Endodermal cell (in vitro differentiated cells): ENCODE data around the gene RUNDC1. TPM values are rescaled to one million over a fixed set of nuclear protein-coding genes. Genes with fewer than 3 reads are reported as not detected.
A peak's percentile ranks its signal among the peaks of the same experiment; 100 is the strongest.

ENCODE experiments used
- DNase-seq: peaks from one replicate; pipeline ENCODE4 v3.0.0-alpha.2; 2017
- H3K27ac ChIP-seq: 2 replicates; pipeline ENCODE4 v1.5.1; 2013; ENCODE audit warnings: mild to moderate bottlenecking, low read depth, low read length, moderate library complexity
- H3K27me3 ChIP-seq: 2 replicates; pipeline ENCODE4 v1.6.1; 2013; ENCODE audit warnings: mild to moderate bottlenecking, low read length, moderate library complexity; ENCODE audit not compliant: insufficient read depth, control insufficient read depth, poor library complexity, severe bottlenecking
- H3K36me3 ChIP-seq: 2 replicates; pipeline ENCODE4 v1.7.0; 2013; ENCODE audit warnings: mild to moderate bottlenecking, low read length, moderate library complexity; ENCODE audit not compliant: control insufficient read depth, insufficient read depth
- H3K4me1 ChIP-seq: one replicate; pipeline ENCODE4 v1.7.0; 2013; ENCODE audit warnings: low read length; ENCODE audit not compliant: control insufficient read depth, insufficient read depth
- H3K4me3 ChIP-seq: 2 replicates; pipeline ENCODE4 v1.5.1; 2013; ENCODE audit warnings: mild to moderate bottlenecking, low read length, moderate library complexity
- H3K9ac ChIP-seq: 2 replicates; pipeline ENCODE4 v1.6.1; 2013; ENCODE audit warnings: mild to moderate bottlenecking, low read length, moderate library complexity; ENCODE audit not compliant: poor library complexity, severe bottlenecking; ENCODE audit errors: extremely low read depth
- H3K9me3 ChIP-seq: 2 replicates; pipeline ENCODE4 v1.6.1; 2013; ENCODE audit warnings: mild to moderate bottlenecking, low read length, moderate library complexity; ENCODE audit not compliant: control insufficient read depth
- H3K27ac Mint-ChIP-seq: 2 replicates; pipeline ENCODE4 v1.8.0; 2020; ENCODE audit warnings: mixed read lengths
- H3K27me3 Mint-ChIP-seq: 2 replicates; pipeline ENCODE4 v1.8.0; 2021; ENCODE audit warnings: mild to moderate bottlenecking, mixed read lengths; ENCODE audit not compliant: insufficient read depth
- H3K36me3 Mint-ChIP-seq: 2 replicates; pipeline ENCODE4 v1.8.0; 2020; ENCODE audit warnings: low read depth, mixed read lengths
- H3K4me1 Mint-ChIP-seq: 2 replicates; pipeline ENCODE4 v1.8.0; 2020; ENCODE audit warnings: mixed read lengths
- H3K4me3 Mint-ChIP-seq: 2 replicates; pipeline ENCODE4 v1.8.0; 2020; ENCODE audit warnings: mild to moderate bottlenecking, moderate library complexity, mixed read lengths
- H3K9me3 Mint-ChIP-seq: 2 replicates; pipeline ENCODE4 v1.8.0; 2020; ENCODE audit warnings: mild to moderate bottlenecking, mixed read lengths
- CTCF ChIP-seq: fragments of 200-600 bp; sonication (generic); conservative IDR thresholded peaks from 2 replicates; pipeline ENCODE4 v1.5.0; 2021; ENCODE audit warnings: antibody characterized with exemption, mild to moderate bottlenecking
- WGBS, 2 experiments: methylation state at CpG; one replicate each; pipeline versions ENCODE4 v1.1.5 to v1.1.7; 2013; ENCODE audit warnings: missing lambda C conversion rate in 2 of 2, mixed read lengths in 1 of 2; ENCODE audit not compliant: insufficient coverage in 1 of 2, insufficient read length in 1 of 2; 5-methylcytosine and 5-hydroxymethylcytosine counted together
- total RNA-seq, 2 donors: library from RNA; stranded (reverse); fragmentation: NEBNext Ultra II Directional in 1 of 2; extraction: Animal tissue kit (Norgen Biotek cat#: 25700) in 1 of 2; gene quantifications; 2 replicates in 1 of 2; 3 replicates in 1 of 2; pipeline ENCODE4 v1.2.1, GENCODE V29; 2021

RUNDC1 gene
- total RNA-seq, 2 donors from 2014 or later = 17.7 to 18.5 TPM

- DNase-seq = no peak
- no peaks in the 10 kb centered on the region for H3K9me3 Mint-ChIP-seq
- peaks cover 21% of the 10 kb centered on the region for H3K36me3 Mint-ChIP-seq
- 97 to 100% methylated on average over 1 to 5 of the region's 5 CpGs for WGBS, 2 experiments
- H3K27ac ChIP-seq = no peak overlapping the region
- H3K9ac ChIP-seq = no peak overlapping the region
- TF ChIP-seq CTCF = no peak
- no peaks in the 10 kb centered on the region for H3K36me3 ChIP-seq
- no peaks in the 10 kb centered on the region for H3K27me3 ChIP-seq
- peaks cover 4% of the 10 kb centered on the region for H3K4me1 ChIP-seq
- H3K4me1 Mint-ChIP-seq = peaks cover 25% of the 10 kb centered on the region
- H3K4me3 Mint-ChIP-seq = peak overlapping the region; percentile 70
- H3K9me3 ChIP-seq = no peaks in the 10 kb centered on the region
- no peaks in the 10 kb centered on the region for H3K27me3 Mint-ChIP-seq
- H3K27ac Mint-ChIP-seq = no peak overlapping the region
- H3K4me3 ChIP-seq = no peak overlapping the region
These were observed 46.2 kb downstream of the RUNDC1 start for GRCh38 chr17:43026595-43026994.

- Histone ChIP-seq H3K4me1 (peaks cover 5% of the 10 kb centered on the region), H3K9me3 (no peaks in the 10 kb centered on the region), H3K27ac (no peak overlapping the region), H3K36me3 (no peaks in the 10 kb centered on the region), H3K4me3 (no peak overlapping the region), H3K27me3 (no peaks in the 10 kb centered on the region), H3K9ac (no peak overlapping the region)
- Mint-ChIP-seq H3K36me3 (peaks cover 21% of the 10 kb centered on the region), H3K27ac (no peak overlapping the region), H3K4me3 (no peak overlapping the region), H3K27me3 (no peaks in the 10 kb centered on the region), H3K9me3 (no peaks in the 10 kb centered on the region), H3K4me1 (peaks cover 28% of the 10 kb centered on the region)
- DNase-seq = peak; percentile 80
- WGBS, 2 experiments = 79 to 87% methylated on average over 4 to 7 of the region's 9 CpGs
- no peak for TF ChIP-seq CTCF
These were observed 47.0 kb downstream of the RUNDC1 start for GRCh38 chr17:43027091-43028032.

- H3K27me3 ChIP-seq = no peaks in the 10 kb centered on the region
- H3K27ac Mint-ChIP-seq = no peak overlapping the region
These were observed 48.0 kb downstream of the RUNDC1 start for GRCh38 chr17:43028221-43028861.

More at GRCh38 chr17:43028221-43028861, 48.0 kb downstream of the RUNDC1 start:
- H3K9me3 Mint-ChIP-seq = no peaks in the 10 kb centered on the region
- Histone ChIP-seq H3K9ac (no peak overlapping the region), H3K9me3 (no peaks in the 10 kb centered on the region), H3K4me3 (no peak overlapping the region), H3K27ac (no peak overlapping the region), H3K4me1 (peaks cover 5% of the 10 kb centered on the region), H3K36me3 (no peaks in the 10 kb centered on the region)
- H3K36me3 Mint-ChIP-seq = peaks cover 21% of the 10 kb centered on the region
- no peak for DNase-seq
- no peak for TF ChIP-seq CTCF
- H3K4me3 Mint-ChIP-seq = no peak overlapping the region
- 92 to 97% methylated on average over 10 to 16 of the region's 17 CpGs for WGBS, 2 experiments
- peaks cover 30% of the 10 kb centered on the region for H3K4me1 Mint-ChIP-seq
- H3K27me3 Mint-ChIP-seq = no peaks in the 10 kb centered on the region
